Nephron progenitor cell (in vitro differentiated cells): ENCODE results near the gene USP33.
"Not testable (repeated sequence)": the region's sequence is repeated elsewhere in the genome, so short reads cannot be mapped to it uniquely, and the experiment has no call there.

Experiments
- DNase-seq: peaks from one replicate; pipeline ENCODE4 v3.0.0; 2021
- H3K27ac Mint-ChIP-seq: 2 replicates; pipeline ENCODE4 v1.8.0; 2021; ENCODE audit warnings: mild to moderate bottlenecking, moderate library complexity, mixed read lengths
- H3K27me3 Mint-ChIP-seq: 2 replicates; pipeline ENCODE4 v1.8.0; 2021; ENCODE audit warnings: mild to moderate bottlenecking, low read depth, mixed read lengths; ENCODE audit not compliant: poor library complexity
- H3K36me3 Mint-ChIP-seq: 2 replicates; pipeline ENCODE4 v1.8.0; 2021; ENCODE audit warnings: low read depth, mixed read lengths
- H3K4me1 Mint-ChIP-seq: 2 replicates; pipeline ENCODE4 v1.8.0; 2021; ENCODE audit warnings: mixed read lengths
- H3K4me3 Mint-ChIP-seq: 2 replicates; pipeline ENCODE4 v1.8.0; 2021; ENCODE audit warnings: mild to moderate bottlenecking, moderate library complexity, mixed read lengths
- H3K9me3 Mint-ChIP-seq: 2 replicates; pipeline ENCODE4 v1.8.0; 2021; ENCODE audit warnings: mild to moderate bottlenecking, moderate library complexity, mixed read lengths
- CTCF ChIP-seq: fragments of 200-600 bp; sonication (generic); IDR thresholded peaks from 2 replicates; pipeline ENCODE4 v1.5.0; 2021; ENCODE audit warnings: antibody characterized with exemption

USP33 gene

GRCh38 chr1:77682460-77683159 lies 77.0 kb downstream of the USP33 start, which contains the start of gene ZZZ3:
Gene ZZZ3, minus strand, starts transcription at chr1:77682658. Its CDS starts 49,304 bp downstream, at chr1:77633354.
- DNase-seq = peak; percentile 91
- Mint-ChIP-seq H3K27ac (peak within 1 kb of the TSS; percentile 100), H3K4me1 (peaks cover 44% of the 10 kb centered on the region), H3K9me3 (no peaks in the 10 kb centered on the region), H3K4me3 (peak within 1 kb of the TSS; percentile 94), H3K36me3 (no peaks in the 10 kb centered on the region), H3K27me3 (peaks cover 3% of the 10 kb centered on the region)
- TF ChIP-seq CTCF = no peak

GRCh38 chr1:77680173-77680572 lies 79.5 kb downstream of the USP33 start:
- Mint-ChIP-seq H3K4me1 (peaks cover 44% of the 10 kb centered on the region), H3K9me3 (no peaks in the 10 kb centered on the region), H3K27me3 (peaks cover 3% of the 10 kb centered on the region), H3K27ac (no peak overlapping the region), H3K4me3 (peak overlapping the region; percentile 0), H3K36me3 (peaks cover 6% of the 10 kb centered on the region)
- TF ChIP-seq CTCF = no peak
- no peak for DNase-seq

DNA sequence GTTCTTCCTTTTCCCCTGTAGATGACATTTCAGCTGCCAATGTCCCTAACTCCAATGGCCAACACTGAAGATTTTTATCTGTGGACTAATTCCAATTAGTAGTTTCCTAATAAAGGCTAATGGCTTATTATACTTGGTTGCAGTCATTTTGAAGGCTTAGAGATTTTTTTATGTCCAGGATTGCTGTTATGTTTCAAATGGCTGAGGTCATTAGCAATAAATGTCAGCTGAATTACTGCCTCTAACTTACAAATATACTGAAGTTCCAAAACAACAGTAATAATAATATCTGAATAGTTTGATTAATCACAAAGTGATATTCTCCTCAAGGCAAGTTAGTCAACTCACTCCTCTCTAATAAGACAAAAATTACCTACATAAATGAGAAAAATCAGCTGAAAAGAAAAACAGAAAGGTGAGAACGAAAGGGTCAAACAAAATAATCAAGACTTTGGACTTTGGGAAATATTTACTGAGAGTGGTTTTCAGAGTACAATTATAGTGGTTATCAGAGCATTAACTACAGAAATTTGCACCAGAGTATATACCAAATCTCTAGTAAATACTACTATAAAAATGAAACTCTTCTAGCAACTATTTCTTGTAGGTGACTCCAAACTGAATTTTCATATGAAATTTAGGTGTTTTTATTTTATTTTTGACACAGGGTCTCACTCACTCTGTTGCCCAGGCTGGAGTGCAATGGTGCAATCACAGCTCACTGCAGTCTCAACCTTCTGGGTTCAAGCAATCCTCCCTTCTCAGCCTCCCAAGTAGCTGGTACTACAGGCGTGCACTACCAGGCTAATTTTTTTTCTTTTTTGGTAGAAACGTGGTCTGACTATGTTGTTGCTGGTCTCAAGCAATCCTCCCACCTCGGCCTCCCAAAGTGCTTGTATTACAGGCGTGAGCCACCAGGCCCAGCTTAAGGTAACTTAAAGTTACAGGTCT lies 80.7 kb downstream of the USP33 start:
- no peak overlapping the region for H3K27ac Mint-ChIP-seq
- peaks cover 3% of the 10 kb centered on the region for H3K27me3 Mint-ChIP-seq
- no peaks in the 10 kb centered on the region for H3K9me3 Mint-ChIP-seq
- peaks cover 6% of the 10 kb centered on the region for H3K36me3 Mint-ChIP-seq
- H3K4me1 Mint-ChIP-seq = peaks cover 38% of the 10 kb centered on the region
- no peak overlapping the region for H3K4me3 Mint-ChIP-seq
- DNase-seq = no peak
- no peak for TF ChIP-seq CTCF

GRCh38 chr1:77674807-77675206 lies 84.8 kb downstream of the USP33 start:
- H3K4me3 Mint-ChIP-seq, H3K9me3 Mint-ChIP-seq, H3K36me3 Mint-ChIP-seq, DNase-seq, H3K27me3 Mint-ChIP-seq: not testable (repeated sequence)
- H3K27ac Mint-ChIP-seq = peak overlapping the region; percentile 57
- peaks cover 34% of the 10 kb centered on the region for H3K4me1 Mint-ChIP-seq

DNA sequence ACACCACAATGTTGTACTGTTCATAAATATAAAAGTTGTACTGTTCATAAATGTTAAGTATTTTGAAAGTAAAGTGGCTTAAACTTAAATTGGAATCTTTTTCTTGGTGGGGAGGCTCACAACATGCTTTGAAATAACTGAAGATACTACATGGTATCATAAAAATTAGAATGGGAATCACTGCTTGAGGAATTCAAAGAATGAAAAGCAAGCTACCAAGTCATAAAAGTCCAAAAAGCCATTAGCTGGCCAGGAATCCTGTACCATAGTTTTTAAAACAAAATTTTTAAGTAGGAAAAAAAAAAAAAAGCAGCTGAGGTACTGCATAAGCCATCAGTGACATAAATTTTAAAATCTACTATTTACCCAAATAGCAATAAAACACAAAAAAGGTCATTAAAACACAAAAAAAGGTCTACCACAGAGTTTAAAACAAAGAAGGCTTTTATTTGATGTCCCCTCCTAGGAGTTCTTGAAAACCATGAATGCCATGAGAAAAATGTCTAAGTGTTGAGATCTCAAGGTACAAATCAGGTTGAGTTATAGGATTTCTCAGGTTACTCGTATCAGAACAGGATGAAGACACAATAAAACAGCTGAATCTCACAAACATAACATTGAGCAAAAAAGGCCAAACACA lies 85.8 kb downstream of the USP33 start:
- Mint-ChIP-seq H3K27me3 (no peaks in the 10 kb centered on the region), H3K4me3 (no peak overlapping the region), H3K36me3 (peaks cover 6% of the 10 kb centered on the region), H3K27ac (peak overlapping the region; percentile 90), H3K4me1 (peaks cover 34% of the 10 kb centered on the region), H3K9me3 (no peaks in the 10 kb centered on the region)
- no peak for DNase-seq
- TF ChIP-seq CTCF = no peak

DNA sequence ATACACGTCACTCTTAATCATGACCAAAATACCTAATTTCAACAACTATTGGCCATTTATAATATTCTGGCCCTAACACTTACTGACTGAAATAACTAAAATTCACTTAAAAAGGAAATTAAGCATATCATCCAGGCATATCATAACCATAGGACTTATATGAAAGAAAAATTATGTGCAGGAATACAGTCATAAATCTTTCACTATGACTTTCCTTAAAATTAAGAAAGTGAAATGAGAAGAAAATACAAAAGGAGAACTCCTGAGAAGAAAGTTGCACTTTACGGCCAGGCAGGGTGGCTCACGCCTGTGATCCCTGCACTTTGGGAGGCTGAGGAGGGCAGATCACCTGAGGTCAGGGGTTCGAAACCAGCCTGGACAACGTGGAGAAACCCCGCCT lies 86.6 kb downstream of the USP33 start:
- peaks cover 6% of the 10 kb centered on the region for H3K36me3 Mint-ChIP-seq

More for the DNA sequence above, 86.6 kb downstream of the USP33 start:
- Mint-ChIP-seq H3K4me3 (no peak overlapping the region), H3K27ac (peak overlapping the region; percentile 88), H3K27me3 (no peaks in the 10 kb centered on the region), H3K9me3 (no peaks in the 10 kb centered on the region), H3K4me1 (peaks cover 34% of the 10 kb centered on the region)
- no peak for DNase-seq
- no peak for TF ChIP-seq CTCF
